Liver (tissue), 3 donors: ENCODE data around the gene SLC27A5.
"Not testable (repeated sequence)": the region's sequence is repeated elsewhere in the genome, so short reads cannot be mapped to it uniquely, and the experiment has no call there.

Experiments
- CTCF ChIP-seq: fragments of 150-350 bp; IDR thresholded peaks from 2 replicates; pipeline ENCODE4 v1.5.1; 2017; ENCODE audit warnings: improper control_type of control experiment, low read depth, low read length; ENCODE audit not compliant: missing input control
- EGR1 ChIP-seq, 2 donors: IDR thresholded peaks; 2 replicates each; pipeline ENCODE4 v1.6.1; 2016 to 2018; ENCODE audit warnings: antibody characterized with exemption in 2 of 2, low read depth in 2 of 2
- FOXA1 ChIP-seq: IDR thresholded peaks from 2 replicates; pipeline ENCODE4 v1.6.1; 2016; ENCODE audit warnings: antibody characterized with exemption
- JUND ChIP-seq, 2 donors: IDR thresholded peaks; 2 replicates each; pipeline ENCODE4 v1.6.1; 2016; ENCODE audit warnings: antibody characterized with exemption in 2 of 2
- MAX ChIP-seq: IDR thresholded peaks from 2 replicates; pipeline ENCODE4 v1.6.1; 2016; ENCODE audit warnings: antibody characterized with exemption
- RAD21 ChIP-seq, 2 donors: IDR thresholded peaks; 2 replicates each; pipeline ENCODE4 v1.6.1; 2016; ENCODE audit warnings: antibody characterized with exemption in 2 of 2, mild to moderate bottlenecking in 2 of 2
- REST ChIP-seq: IDR thresholded peaks from 2 replicates; pipeline ENCODE4 v1.6.1; 2016; ENCODE audit warnings: antibody characterized with exemption, mild to moderate bottlenecking
- RXRA ChIP-seq, 2 donors: IDR thresholded peaks; 2 replicates each; pipeline ENCODE4 v1.6.1; 2017 to 2018; ENCODE audit warnings: antibody characterized with exemption in 2 of 2, mild to moderate bottlenecking in 1 of 2
- TAF1 ChIP-seq: conservative IDR thresholded peaks from 2 replicates; pipeline ENCODE4 v1.6.1; 2016; ENCODE audit warnings: antibody characterized with exemption, mild to moderate bottlenecking
- YY1 ChIP-seq: IDR thresholded peaks from 2 replicates; pipeline ENCODE4 v1.6.1; 2016; ENCODE audit warnings: antibody characterized with exemption, mild to moderate bottlenecking
- ZBTB33 ChIP-seq: IDR thresholded peaks from 2 replicates; pipeline ENCODE4 v1.6.1; 2016; ENCODE audit warnings: antibody characterized with exemption
- donor health status: healthy.
- donor health status: healthy.

GRCh38 chr19:58539169-58539559, 27.4 kb upstream of the SLC27A5 start:
- TF ChIP-seq YY1; CTCF; TAF1; REST; RXRA (IDR thresholded peaks at IDR 0.05); MAX; JUND (IDR thresholded peaks at IDR 0.05); ZBTB33; RAD21 (IDR thresholded peaks at IDR 0.05); EGR1 (IDR thresholded peaks at IDR 0.05; ENCODE audit: low read depth in 2 of 2); FOXA1: not testable (repeated sequence)
